ENCODE data around the gene RAD51B. TPM values are rescaled to one million over a fixed set of nuclear protein-coding genes. Genes with fewer than 3 reads are reported as not detected.

The RAD51B gene
- total and polyA plus RNA-seq, 3 donors from 2014 or later = 5.5 to 22.5 (median 19.1) TPM

DNA sequence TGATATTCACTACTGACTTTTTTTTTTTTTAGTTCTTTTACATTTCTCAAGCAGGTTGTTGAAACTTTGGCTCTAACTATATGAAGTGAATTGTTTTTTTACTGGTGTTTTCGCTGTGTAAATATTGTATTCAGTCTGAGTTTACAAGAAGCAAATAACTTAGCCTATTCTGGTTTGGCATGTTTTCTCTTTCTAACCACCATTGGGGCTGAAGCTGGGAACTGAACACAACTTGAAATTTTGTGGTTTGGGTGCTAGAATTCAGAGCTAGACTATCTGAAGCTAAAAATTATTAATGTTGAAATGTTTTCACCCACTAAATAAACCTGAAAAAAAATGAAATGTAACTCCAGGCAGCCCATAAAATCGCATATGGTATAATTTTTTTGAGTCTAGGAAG lies 37.2 kb downstream of the RAD51B start:
- H3K27ac ChIP-seq = no peak overlapping the region
- TF ChIP-seq, protein P1, sequence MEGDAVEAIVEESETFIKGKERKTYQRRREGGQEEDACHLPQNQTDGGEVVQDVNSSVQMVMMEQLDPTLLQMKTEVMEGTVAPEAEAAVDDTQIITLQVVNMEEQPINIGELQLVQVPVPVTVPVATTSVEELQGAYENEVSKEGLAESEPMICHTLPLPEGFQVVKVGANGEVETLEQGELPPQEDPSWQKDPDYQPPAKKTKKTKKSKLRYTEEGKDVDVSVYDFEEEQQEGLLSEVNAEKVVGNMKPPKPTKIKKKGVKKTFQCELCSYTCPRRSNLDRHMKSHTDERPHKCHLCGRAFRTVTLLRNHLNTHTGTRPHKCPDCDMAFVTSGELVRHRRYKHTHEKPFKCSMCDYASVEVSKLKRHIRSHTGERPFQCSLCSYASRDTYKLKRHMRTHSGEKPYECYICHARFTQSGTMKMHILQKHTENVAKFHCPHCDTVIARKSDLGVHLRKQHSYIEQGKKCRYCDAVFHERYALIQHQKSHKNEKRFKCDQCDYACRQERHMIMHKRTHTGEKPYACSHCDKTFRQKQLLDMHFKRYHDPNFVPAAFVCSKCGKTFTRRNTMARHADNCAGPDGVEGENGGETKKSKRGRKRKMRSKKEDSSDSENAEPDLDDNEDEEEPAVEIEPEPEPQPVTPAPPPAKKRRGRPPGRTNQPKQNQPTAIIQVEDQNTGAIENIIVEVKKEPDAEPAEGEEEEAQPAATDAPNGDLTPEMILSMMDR (IDR thresholded peaks at IDR 0.05) = no peak
- TF ChIP-seq POLR2A (IDR thresholded peaks at IDR 0.05) = no peak
- no peaks in the 10 kb centered on the region for H3K4me1 ChIP-seq
- H3K36me3 ChIP-seq (ENCODE audit: low read depth, missing control alignments) = no peaks in the 10 kb centered on the region
- 85 to 88% methylated on average over 2 of the region's 2 CpGs for WGBS, 2 donors
- H3K4me3 ChIP-seq = no peak overlapping the region
- H3K27me3 ChIP-seq = no peaks in the 10 kb centered on the region
- no peaks in the 10 kb centered on the region for H3K9me3 ChIP-seq
- DNase-seq = no peak
- intact Hi-C loops (cut with DNase I; ENCODE audit: low total_unique reads) = no loop called here

DNA sequence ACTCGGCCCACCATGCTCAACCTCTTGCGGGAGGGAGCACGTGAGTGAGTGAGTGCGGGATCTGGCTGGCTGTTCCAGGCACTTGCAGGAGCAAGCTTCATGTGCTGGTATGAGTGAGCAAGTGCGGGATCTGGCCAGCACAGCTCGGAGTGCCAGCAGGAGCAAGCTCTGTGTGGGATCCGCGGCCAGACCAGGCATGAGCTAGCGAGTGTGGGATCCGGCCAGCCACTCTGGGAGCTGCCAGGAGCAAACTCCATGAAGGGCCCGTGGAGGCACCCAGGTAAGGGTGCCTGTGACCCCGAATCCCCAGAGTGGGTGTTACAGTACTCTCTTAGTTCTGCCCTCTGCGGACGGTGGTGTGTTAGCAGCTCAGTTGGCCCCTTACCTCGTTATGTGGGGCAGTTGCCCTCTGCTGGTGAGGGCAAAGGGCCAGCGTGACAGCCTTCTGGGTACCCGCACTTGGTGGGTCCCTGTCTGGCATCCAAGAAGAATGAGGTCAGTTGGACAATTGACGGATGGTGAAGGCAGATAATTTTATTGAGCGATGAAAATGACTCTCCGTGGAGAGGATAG lies 38.3 kb downstream of the RAD51B start:
- Histone ChIP-seq H3K4me3 (no peak overlapping the region), H3K27ac (no peak overlapping the region), H3K36me3 (ENCODE audit: low read depth, missing control alignments) (no peaks in the 10 kb centered on the region), H3K27me3 (no peaks in the 10 kb centered on the region), H3K9me3 (no peaks in the 10 kb centered on the region), H3K4me1 (no peaks in the 10 kb centered on the region)
- intact Hi-C loops (cut with DNase I; ENCODE audit: low total_unique reads) = no loop called here
- WGBS, 2 donors = 86 to 89% methylated on average over 18 to 20 of the region's 20 CpGs
- TF ChIP-seq, protein P1 (IDR thresholded peaks at IDR 0.05) = no peak
- no peak for TF ChIP-seq POLR2A (IDR thresholded peaks at IDR 0.05)
- no peak for DNase-seq

DNA sequence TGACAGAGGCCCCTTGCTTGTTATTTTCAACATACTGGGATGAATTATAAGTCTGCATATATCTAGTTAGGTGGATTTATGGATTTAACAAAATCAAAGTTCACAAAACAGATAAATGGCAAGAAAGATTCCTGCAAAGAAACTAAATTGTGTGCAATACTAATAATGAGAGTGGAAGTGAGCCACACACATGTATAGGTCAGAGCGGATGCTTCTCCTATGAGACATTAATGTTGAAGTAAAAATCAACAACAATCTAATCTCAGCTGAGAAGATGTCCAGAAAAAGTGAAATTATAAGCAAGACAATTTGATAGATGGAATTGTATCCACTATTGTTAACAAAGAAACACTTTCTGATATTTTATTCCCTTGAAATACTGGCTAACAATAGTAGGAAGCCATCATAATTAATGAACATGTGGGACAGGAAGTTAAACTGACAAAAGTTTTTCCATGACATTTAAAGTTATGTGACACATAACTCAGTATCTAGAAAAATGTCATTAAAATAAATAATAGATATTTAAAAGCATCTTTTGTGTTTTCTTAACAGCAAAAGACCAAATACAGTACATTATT lies 39.7 kb downstream of the RAD51B start:
- Histone ChIP-seq H3K4me1 (no peaks in the 10 kb centered on the region), H3K4me3 (no peak overlapping the region), H3K27ac (no peak overlapping the region), H3K9me3 (no peaks in the 10 kb centered on the region), H3K27me3 (no peaks in the 10 kb centered on the region), H3K36me3 (ENCODE audit: low read depth, missing control alignments) (no peaks in the 10 kb centered on the region)
- DNase-seq = no peak
- 73 to 97% methylated on average over 1 of the region's 1 CpG for WGBS, 2 donors
- TF ChIP-seq, protein P1 (IDR thresholded peaks at IDR 0.05) = no peak
- no peak for TF ChIP-seq POLR2A (IDR thresholded peaks at IDR 0.05)
- intact Hi-C loops (cut with DNase I; ENCODE audit: low total_unique reads) = no loop called here

DNA sequence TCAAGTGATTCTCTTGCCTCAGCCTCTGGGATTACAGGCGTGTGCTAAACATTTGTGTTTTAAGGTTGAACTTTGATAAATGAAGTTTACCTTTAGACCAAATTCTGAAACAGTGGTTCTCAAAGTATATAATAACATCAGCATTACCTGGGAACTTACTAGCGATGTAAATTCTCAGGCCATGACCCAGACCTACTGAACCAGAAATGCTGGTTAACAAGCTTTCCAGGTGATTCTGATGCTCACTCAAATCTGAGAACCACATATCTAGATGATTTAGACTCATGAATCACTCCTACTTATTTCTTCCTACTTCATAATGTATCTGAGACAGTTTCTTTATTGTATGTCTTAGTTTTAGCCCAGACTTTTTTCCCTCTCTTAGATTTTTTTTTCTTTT lies 43.6 kb downstream of the RAD51B start:
- intact Hi-C loops (cut with DNase I; ENCODE audit: low total_unique reads) = no loop called here
- Histone ChIP-seq H3K27ac (no peak overlapping the region), H3K36me3 (ENCODE audit: low read depth, missing control alignments) (no peaks in the 10 kb centered on the region), H3K4me3 (no peak overlapping the region), H3K27me3 (no peaks in the 10 kb centered on the region), H3K4me1 (no peaks in the 10 kb centered on the region), H3K9me3 (no peaks in the 10 kb centered on the region)
- no peak for DNase-seq
- TF ChIP-seq, protein P1 (IDR thresholded peaks at IDR 0.05) = no peak
- TF ChIP-seq POLR2A (IDR thresholded peaks at IDR 0.05) = no peak
- WGBS, 2 donors = 94 to 97% methylated on average over 2 of the region's 2 CpGs
